GM19395 (cell line): ENCODE measurements around the gene IQSEC1.
"Not testable (repeated sequence)": the region's sequence is repeated elsewhere in the genome, so short reads cannot be mapped to it uniquely, and the experiment has no call there.

Experiments
- ATAC-seq: cut with Tn5 transposase; IDR thresholded peaks from one replicate; pipeline ENCODE4 v1.9.1; 2021; ENCODE audit warnings: mild to moderate bottlenecking, moderate library complexity; ENCODE audit not compliant: unreplicated experiment

IQSEC1 gene

GRCh38 chr3:12856626-12857025, 216.6 kb downstream of the IQSEC1 start:
- no peak for ATAC-seq

GRCh38 chr3:12854565-12854964, 218.7 kb downstream of the IQSEC1 start:
- no peak for ATAC-seq

GRCh38 chr3:12853847-12854246, 219.4 kb downstream of the IQSEC1 start:
- not testable (repeated sequence) for ATAC-seq

GRCh38 chr3:12852201-12852600, 221.0 kb downstream of the IQSEC1 start:
- no peak for ATAC-seq
